Right atrium auricular region (tissue), 2 donors: ENCODE measurements around the gene ABR. TPM values are rescaled to one million over a fixed set of nuclear protein-coding genes. Genes with fewer than 3 reads are reported as not detected.

ENCODE experiments used
- DNase-seq: peaks from one replicate; pipeline ENCODE4 v3.0.0-alpha.2; 2019; ENCODE audit warnings: low spot score
- H3K27ac ChIP-seq, 2 donors: fragments of 200-600 bp; sonication (generic); 1 replicate in 1 of 2; 2 replicates in 1 of 2; pipeline ENCODE4 v1.5.1; 2016 to 2019
- H3K27me3 ChIP-seq, 2 donors: fragments of 200-600 bp; sonication (generic); one replicate each; pipeline versions ENCODE4 v1.5.1 to v1.6.0; 2017 to 2019
- H3K36me3 ChIP-seq: fragments of 200-600 bp; sonication (generic); one replicate; pipeline ENCODE4 v1.5.1; 2016
- H3K4me1 ChIP-seq, 2 donors: fragments of 200-600 bp; sonication (generic); one replicate each; pipeline versions ENCODE4 v1.5.1 to v1.6.0; 2017 to 2019
- H3K4me3 ChIP-seq, 2 donors: fragments of 200-600 bp; sonication (generic); 1 replicate in 1 of 2; 2 replicates in 1 of 2; pipeline ENCODE4 v1.5.1; 2017 to 2019; ENCODE audit warnings: mild to moderate bottlenecking in 1 of 2, moderate library complexity in 1 of 2
- H3K9me3 ChIP-seq, 2 donors: fragments of 200-600 bp; sonication (generic); one replicate each; pipeline ENCODE4 v1.5.1; 2019
- total RNA-seq, 2 donors: library from RNA; depleted of rRNA; stranded (reverse); fragments of >200 nt; gene quantifications; one replicate each; pipeline ENCODE4 v1.1.0, GENCODE V29; 2016
- TF ChIP-seq, protein P1 (sequence below), 2 donors: fragments of 200-600 bp; sonication (generic); IDR thresholded peaks; one replicate each; pipeline ENCODE4 v1.5.1; 2019; ENCODE audit warnings: antibody characterized with exemption in 2 of 2

The ABR gene
- total RNA-seq, 2 donors from 2014 or later, result 94.9 to 116 TPM

DNA sequence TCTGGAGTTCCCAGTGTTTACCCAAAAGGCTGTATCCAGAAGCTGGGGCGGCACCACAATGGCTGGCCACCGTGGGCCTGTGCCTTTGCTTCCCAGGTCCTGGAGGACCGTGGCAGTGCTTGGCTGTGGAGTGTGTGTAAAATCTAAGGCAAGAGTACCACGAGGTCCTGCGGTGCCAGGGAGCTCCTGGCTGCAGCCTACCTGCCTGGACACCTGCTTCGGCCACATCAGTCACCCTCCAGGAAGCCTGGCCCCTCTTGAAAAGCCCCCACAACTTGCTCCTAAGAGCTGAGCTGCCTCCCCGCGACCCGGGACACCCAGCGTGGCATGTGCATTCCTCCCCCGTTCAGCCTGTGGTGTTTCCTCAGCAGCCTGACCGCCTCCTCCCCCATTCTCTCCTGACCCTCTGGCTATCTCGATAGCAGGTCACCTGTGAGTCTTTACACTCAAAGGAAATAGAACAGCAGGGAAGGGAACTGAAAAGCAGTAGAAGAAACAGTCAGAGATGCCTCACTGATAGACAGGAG is 174.9 kb downstream of the ABR start:
- Histone ChIP-seq H3K4me1 (peaks cover 0 to 97% of the 10 kb centered on the region in 2 donors), H3K36me3 (peaks cover 68% of the 10 kb centered on the region), H3K27me3 (no peaks in the 10 kb centered on the region), H3K27ac (peak overlapping the region; percentile 86 to 88), H3K4me3 (no peak overlapping the region), H3K9me3 (no peaks in the 10 kb centered on the region)
- TF ChIP-seq, protein P1, sequence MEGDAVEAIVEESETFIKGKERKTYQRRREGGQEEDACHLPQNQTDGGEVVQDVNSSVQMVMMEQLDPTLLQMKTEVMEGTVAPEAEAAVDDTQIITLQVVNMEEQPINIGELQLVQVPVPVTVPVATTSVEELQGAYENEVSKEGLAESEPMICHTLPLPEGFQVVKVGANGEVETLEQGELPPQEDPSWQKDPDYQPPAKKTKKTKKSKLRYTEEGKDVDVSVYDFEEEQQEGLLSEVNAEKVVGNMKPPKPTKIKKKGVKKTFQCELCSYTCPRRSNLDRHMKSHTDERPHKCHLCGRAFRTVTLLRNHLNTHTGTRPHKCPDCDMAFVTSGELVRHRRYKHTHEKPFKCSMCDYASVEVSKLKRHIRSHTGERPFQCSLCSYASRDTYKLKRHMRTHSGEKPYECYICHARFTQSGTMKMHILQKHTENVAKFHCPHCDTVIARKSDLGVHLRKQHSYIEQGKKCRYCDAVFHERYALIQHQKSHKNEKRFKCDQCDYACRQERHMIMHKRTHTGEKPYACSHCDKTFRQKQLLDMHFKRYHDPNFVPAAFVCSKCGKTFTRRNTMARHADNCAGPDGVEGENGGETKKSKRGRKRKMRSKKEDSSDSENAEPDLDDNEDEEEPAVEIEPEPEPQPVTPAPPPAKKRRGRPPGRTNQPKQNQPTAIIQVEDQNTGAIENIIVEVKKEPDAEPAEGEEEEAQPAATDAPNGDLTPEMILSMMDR (IDR thresholded peaks at IDR 0.05), result no peak
- no peak for DNase-seq

DNA sequence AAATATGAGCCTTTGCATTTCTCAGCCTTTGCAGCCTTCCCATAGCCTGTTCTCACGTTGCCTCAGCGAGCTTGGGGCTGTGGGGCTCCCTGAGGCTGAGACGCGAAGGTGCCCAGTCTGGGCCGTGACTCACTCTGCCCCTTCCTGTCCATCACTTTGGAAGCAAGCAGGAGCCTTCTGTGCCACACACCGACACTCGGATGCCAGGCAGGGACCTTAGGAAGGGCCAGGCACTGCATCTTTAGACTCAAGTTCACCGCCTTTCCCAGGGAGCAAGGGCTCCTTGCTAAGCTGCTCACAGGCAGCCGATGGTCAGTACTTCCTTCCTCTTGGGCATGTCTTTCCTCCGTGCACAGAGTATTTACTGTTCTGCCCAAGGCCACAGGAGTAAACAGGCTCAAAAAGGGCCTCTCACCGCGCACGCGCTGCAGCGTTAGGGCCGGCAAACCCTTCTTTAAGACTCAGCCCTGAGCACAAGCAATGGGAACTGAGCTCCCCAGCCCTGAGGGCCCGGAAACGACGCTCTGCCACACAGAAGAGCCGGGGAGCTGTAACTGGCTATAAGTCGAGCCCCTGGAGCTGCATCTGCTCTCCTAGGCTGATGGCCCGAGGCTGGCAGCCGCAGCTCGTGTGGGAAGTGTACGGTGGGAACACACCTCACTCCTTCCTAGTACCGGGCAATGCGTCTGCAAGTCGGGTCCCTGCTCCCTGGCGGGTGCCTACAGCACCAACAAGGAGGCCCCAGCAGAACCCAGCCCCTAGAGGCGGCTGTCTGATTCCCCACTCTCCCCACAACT is 175.6 kb downstream of the ABR start:
- Histone ChIP-seq H3K27me3 (no peaks in the 10 kb centered on the region), H3K9me3 (no peaks in the 10 kb centered on the region), H3K36me3 (peaks cover 68% of the 10 kb centered on the region), H3K4me1 (peaks cover 0 to 92% of the 10 kb centered on the region in 2 donors), H3K4me3 (no peak overlapping the region), H3K27ac (peak overlapping the region; percentile 86 to 88)
- TF ChIP-seq, protein P1 (IDR thresholded peaks at IDR 0.05), result no peak
- no peak for DNase-seq

DNA sequence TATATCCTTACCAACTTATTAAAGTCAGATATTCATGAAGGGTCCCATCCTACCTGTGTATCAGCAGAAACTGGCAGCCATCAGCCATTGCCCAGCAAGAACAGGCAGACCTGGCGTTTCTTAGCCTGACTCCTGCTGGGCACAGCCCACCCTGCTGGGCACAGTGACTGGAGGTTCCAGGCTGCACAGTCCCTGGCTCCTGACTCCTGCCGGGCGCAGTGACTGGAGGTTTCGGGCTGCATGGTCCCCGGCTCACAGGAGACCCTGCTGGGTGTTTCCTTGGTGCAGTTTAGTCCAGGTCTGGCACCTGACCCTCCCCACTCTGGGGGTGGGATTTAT is 176.2 kb downstream of the ABR start:
- DNase-seq, result no peak
- no peaks in the 10 kb centered on the region for H3K27me3 ChIP-seq

DNA sequence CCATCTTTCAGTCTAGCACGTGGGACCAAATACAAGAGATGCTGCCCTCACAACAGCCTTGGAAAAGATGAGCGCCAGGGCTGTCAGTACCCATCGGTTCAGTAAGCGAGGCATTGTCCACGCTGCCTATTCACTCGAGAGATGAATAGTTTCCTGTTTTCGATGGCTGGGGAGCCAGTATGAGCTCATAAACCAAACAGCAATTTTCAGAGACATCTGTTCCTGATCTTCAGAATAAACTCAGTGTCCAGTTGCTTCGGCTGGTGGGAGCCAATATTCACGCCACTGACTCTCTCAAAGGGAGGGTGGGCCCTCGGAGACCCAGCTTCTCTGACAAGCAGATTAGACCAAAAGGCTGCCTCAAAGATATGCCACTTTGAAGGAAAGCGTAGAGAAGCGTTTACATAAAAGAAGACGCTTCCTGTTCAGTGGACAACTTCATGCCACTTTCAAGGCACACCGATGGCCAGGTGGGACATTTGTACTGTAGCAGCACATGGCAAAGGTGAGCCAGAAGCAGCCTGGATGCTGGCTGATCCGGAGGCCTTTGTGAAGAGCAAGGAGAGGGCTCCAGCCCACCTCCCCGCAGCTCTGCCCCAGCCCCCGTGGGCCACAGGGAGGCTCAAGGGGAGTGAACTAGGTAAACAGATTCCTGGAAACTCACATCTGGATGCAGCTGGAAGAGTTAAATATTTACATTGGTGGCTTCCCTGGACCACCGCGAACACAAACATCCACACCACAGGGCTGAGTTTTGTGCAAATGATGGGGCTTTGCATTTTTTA is 176.8 kb downstream of the ABR start:
- H3K4me3 ChIP-seq, result no peak overlapping the region
- DNase-seq, result no peak
- peaks cover 68% of the 10 kb centered on the region for H3K36me3 ChIP-seq
- H3K27me3 ChIP-seq, result no peaks in the 10 kb centered on the region
- H3K4me1 ChIP-seq, result peaks cover 0 to 92% of the 10 kb centered on the region in 2 donors
- peak overlapping the region; percentile 86 to 88 for H3K27ac ChIP-seq
- TF ChIP-seq, protein P1 (IDR thresholded peaks at IDR 0.05), result no peak
- no peaks in the 10 kb centered on the region for H3K9me3 ChIP-seq

More for the DNA sequence above, 176.2 kb downstream of the ABR start:
- H3K27ac ChIP-seq, result peak overlapping the region; percentile 86 to 88
- no peaks in the 10 kb centered on the region for H3K9me3 ChIP-seq
- peaks cover 0 to 92% of the 10 kb centered on the region in 2 donors for H3K4me1 ChIP-seq
- TF ChIP-seq, protein P1 (IDR thresholded peaks at IDR 0.05), result no peak
- no peak overlapping the region for H3K4me3 ChIP-seq
- peaks cover 68% of the 10 kb centered on the region for H3K36me3 ChIP-seq

DNA sequence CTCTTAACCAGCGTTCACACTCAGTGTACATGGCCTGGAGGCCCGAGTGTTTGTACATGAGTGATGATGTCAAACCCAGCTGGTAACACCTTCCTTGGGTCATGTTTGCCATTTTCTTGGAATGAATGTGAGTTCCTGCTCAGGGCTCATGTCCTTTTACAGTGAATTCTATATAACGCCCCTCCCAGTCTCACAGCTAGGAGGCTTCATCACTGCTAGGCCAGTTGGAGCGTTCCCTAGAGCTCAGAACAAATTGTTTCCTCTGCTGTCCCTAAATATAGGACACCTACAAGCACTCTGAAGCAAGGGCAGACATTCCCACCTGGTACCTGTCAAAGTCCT is 177.4 kb downstream of the ABR start:
- no peaks in the 10 kb centered on the region for H3K27me3 ChIP-seq
- no peaks in the 10 kb centered on the region for H3K9me3 ChIP-seq
- TF ChIP-seq, protein P1 (IDR thresholded peaks at IDR 0.05), result peak in 1 of 2 donors; percentile 16
- no peak overlapping the region for H3K4me3 ChIP-seq
- peak overlapping the region; percentile 86 to 88 for H3K27ac ChIP-seq
- DNase-seq, result no peak
- H3K4me1 ChIP-seq, result peaks cover 0 to 92% of the 10 kb centered on the region in 2 donors
- peaks cover 68% of the 10 kb centered on the region for H3K36me3 ChIP-seq
